ENCODE data around the gene PAPLN.

The PAPLN gene

DNA sequence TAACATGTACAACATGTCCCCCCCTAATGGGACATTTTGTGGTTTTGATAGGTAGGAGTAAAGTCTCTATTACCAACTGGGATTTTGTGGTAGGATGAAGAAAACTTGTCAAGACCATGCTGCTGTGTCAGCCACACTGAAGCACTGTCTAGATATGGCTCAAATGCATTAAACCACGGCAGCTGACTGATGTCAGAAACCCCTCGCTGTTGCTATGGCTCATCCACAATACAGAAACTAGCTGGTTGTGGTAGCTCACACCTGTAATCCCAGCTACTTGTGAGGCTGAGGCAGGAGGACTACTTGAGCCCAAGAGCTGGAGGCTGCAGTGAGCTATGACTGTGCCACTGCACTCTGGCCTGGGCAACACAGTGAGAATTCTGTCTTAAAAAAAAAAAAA, 40.1 kb downstream of the PAPLN start:
- Histone ChIP-seq H3K27ac (no peak overlapping the region), H3K36me3 (replicated peaks) (peaks cover 63% of the 10 kb centered on the region), H3K27me3 (replicated peaks) (no peaks in the 10 kb centered on the region), H3K4me3 (ENCODE audit: low read depth, low read length) (no peak overlapping the region)
- TF ChIP-seq, protein P1, sequence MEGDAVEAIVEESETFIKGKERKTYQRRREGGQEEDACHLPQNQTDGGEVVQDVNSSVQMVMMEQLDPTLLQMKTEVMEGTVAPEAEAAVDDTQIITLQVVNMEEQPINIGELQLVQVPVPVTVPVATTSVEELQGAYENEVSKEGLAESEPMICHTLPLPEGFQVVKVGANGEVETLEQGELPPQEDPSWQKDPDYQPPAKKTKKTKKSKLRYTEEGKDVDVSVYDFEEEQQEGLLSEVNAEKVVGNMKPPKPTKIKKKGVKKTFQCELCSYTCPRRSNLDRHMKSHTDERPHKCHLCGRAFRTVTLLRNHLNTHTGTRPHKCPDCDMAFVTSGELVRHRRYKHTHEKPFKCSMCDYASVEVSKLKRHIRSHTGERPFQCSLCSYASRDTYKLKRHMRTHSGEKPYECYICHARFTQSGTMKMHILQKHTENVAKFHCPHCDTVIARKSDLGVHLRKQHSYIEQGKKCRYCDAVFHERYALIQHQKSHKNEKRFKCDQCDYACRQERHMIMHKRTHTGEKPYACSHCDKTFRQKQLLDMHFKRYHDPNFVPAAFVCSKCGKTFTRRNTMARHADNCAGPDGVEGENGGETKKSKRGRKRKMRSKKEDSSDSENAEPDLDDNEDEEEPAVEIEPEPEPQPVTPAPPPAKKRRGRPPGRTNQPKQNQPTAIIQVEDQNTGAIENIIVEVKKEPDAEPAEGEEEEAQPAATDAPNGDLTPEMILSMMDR (IDR thresholded peaks at IDR 0.05; ENCODE audit: low read depth, low read length, missing control alignments): no peak
- no peak for DNase-seq
- in situ Hi-C loops (cut with HindIII; ENCODE audit: low pct_ligation_motif_present, low sequenced_read_pairs): loop anchor here (25.0 kb wide), 1 partner anchor 185 kb away; the partner anchor contains the start of gene NUMB

DNA sequence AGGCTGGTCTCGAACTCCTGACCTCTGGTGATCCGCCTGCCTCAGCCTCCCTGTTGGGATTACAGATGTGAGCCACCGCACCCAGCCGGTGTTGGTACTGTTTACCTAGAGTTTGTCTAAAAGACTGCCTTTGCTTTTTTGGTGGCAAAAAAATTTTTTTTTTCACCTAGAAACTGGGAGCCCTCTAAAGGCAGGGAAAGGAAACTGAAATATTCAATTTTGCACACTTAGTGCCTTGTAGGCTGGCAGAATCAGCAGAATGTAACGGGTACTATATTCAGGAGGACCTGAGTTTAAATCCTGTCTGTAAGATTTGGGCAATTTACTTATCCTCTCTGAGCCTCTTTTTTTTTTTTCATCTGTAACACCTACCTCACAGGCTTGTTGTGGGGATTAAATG, 43.6 kb downstream of the PAPLN start:
- TF ChIP-seq, protein P1 (IDR thresholded peaks at IDR 0.05; ENCODE audit: low read depth, low read length, missing control alignments): no peak
- Histone ChIP-seq H3K4me3 (ENCODE audit: low read depth, low read length) (no peak overlapping the region), H3K27ac (no peak overlapping the region), H3K36me3 (replicated peaks) (peaks cover 69% of the 10 kb centered on the region), H3K27me3 (replicated peaks) (no peaks in the 10 kb centered on the region)
- in situ Hi-C loops (cut with HindIII; ENCODE audit: low pct_ligation_motif_present, low sequenced_read_pairs): loop anchor here (25.0 kb wide), 1 partner anchor 181 kb away; the partner anchor contains the start of gene NUMB
- DNase-seq: no peak

DNA sequence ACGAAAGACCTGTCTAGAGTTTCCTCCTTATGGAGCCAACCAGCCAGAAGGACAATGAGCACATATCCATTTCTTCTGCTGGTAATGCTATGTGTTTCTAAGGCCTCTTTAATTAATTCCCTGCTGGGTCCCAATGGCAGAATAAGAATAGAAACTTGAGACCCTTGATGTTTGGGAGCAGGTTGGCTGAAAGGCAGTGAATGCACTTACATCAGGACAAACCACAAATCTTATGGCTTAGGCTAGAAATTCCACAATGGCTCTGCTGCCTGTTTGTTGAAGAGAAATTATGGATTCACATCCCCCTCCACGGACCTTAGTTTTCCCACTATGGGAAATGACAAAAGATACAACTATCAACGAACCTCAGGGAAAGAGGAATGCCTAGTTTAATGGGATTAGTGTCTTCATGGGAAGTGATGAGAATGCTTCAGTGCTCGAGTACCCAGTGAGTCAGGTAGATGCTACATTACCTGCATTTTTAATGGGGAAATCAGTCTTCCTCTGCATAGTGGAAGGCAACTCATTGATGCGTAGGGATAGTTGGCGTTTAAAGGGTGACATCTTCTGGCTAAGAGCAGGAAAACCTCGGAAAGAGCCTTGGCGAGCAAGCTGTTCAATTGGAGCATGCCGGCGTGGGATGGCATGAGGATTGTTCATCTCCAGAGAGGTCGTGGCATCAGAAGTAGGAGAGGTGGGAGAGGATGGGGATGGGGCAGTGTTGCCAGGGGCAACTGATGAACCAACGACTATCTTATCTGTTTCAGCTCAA, 46.5 kb downstream of the PAPLN start:
- TF ChIP-seq, protein P1 (IDR thresholded peaks at IDR 0.05; ENCODE audit: low read depth, low read length, missing control alignments): peak; percentile 56
- in situ Hi-C loops (cut with HindIII; ENCODE audit: low pct_ligation_motif_present, low sequenced_read_pairs): loop anchor here (25.0 kb wide), 1 partner anchor 179 kb away; the partner anchor contains the start of gene NUMB
- no peak for DNase-seq
- Histone ChIP-seq H3K27ac (no peak overlapping the region), H3K27me3 (replicated peaks) (no peaks in the 10 kb centered on the region), H3K4me3 (ENCODE audit: low read depth, low read length) (no peak overlapping the region), H3K36me3 (replicated peaks) (peaks cover 51% of the 10 kb centered on the region)

DNA sequence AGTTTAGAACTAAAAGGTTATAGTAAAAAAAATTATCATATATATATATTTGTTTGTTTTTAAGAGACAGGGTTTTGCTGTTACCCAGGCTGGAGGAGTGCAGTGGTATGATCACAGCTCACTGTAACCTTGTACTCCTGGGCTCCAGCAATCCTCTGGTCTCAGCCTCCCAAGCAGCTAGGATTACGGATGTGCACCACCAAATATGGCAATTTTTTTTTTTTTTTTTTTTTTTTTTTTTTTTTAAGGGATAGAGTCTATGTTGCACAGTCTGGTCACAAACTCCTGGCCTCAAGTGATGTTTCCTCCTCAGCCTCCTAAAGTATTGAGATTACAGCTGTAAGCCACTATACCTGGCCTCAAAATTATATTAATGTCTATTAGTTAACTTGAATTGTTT, 48.7 kb downstream of the PAPLN start:
- in situ Hi-C loops (cut with HindIII; ENCODE audit: low pct_ligation_motif_present, low sequenced_read_pairs): loop anchor here (25.0 kb wide), 1 partner anchor 176 kb away; the partner anchor contains the start of gene NUMB
- DNase-seq: no peak
- no peak overlapping the region for H3K27ac ChIP-seq
- no peak overlapping the region for H3K4me3 ChIP-seq (ENCODE audit: low read depth, low read length)
- H3K36me3 ChIP-seq (replicated peaks): peaks cover 41% of the 10 kb centered on the region
- H3K27me3 ChIP-seq (replicated peaks): no peaks in the 10 kb centered on the region
- TF ChIP-seq, protein P1 (IDR thresholded peaks at IDR 0.05; ENCODE audit: low read depth, low read length, missing control alignments): no peak

DNA sequence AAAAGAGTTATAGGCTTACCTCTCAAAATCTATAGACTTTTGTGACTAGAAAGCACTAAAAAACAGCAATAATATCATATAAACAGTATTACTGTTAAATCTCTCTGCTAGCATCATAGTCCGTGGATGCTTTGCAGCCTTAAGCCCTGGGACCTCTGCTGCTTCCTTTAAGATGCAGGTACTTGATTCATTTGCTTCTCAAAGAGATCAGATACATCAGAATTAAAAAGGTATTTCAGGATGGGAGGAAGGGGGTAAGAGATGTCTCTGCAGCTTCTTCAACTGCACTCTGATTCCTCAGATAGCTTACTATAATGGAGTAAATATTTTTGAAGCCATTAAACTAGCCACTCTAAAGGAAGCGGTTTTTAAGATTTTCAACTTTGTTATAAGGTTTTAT, 49.3 kb downstream of the PAPLN start:
- in situ Hi-C loops (cut with HindIII; ENCODE audit: low pct_ligation_motif_present, low sequenced_read_pairs): loop anchor here (25.0 kb wide), 1 partner anchor 176 kb away; the partner anchor contains the start of gene NUMB
- Histone ChIP-seq H3K4me3 (ENCODE audit: low read depth, low read length) (no peak overlapping the region), H3K27ac (no peak overlapping the region), H3K27me3 (replicated peaks) (no peaks in the 10 kb centered on the region), H3K36me3 (replicated peaks) (peaks cover 44% of the 10 kb centered on the region)
- TF ChIP-seq, protein P1 (IDR thresholded peaks at IDR 0.05; ENCODE audit: low read depth, low read length, missing control alignments): no peak
- DNase-seq: no peak
